Kidney (tissue), 14 donors: ENCODE data around the gene C1QTNF12. TPM values are rescaled to one million over a fixed set of nuclear protein-coding genes. Genes with fewer than 3 reads are reported as not detected.

Experiments
- DNase-seq, 5 donors: peaks; one replicate each; pipeline ENCODE4 v3.0.0-alpha.2; 2013 to 2020
- FAIRE-seq: peaks from 2 replicates; lab custom pipeline; 2012; peaks lifted over from hg19 to GRCh38; lab: Jason Lieb, UNC
- H3K27ac ChIP-seq, 2 donors: one replicate each; pipeline ENCODE4 v1.7.0; 2013; ENCODE audit warnings: low read depth in 2 of 2, low read length in 2 of 2, inconsistent platforms in 1 of 2
- H3K27me3 ChIP-seq: one replicate; pipeline ENCODE4 v1.7.1; 2013; ENCODE audit warnings: low read length, inconsistent platforms; ENCODE audit not compliant: control insufficient read depth, insufficient read depth
- H3K36me3 ChIP-seq, 3 donors: one replicate each; pipeline versions ENCODE4 v1.7.0 to v1.7.1; 2013; ENCODE audit warnings: low read length in 3 of 3, control low read depth in 1 of 3, inconsistent platforms in 1 of 3; ENCODE audit not compliant: insufficient read depth in 3 of 3, control insufficient read depth in 2 of 3
- H3K4me1 ChIP-seq, 3 donors: one replicate each; pipeline versions ENCODE4 v1.7.0 to v1.7.1; 2013; ENCODE audit warnings: low read length in 3 of 3, inconsistent platforms in 1 of 3, low read depth in 1 of 3; ENCODE audit not compliant: control insufficient read depth in 2 of 3, insufficient read depth in 2 of 3
- H3K4me3 ChIP-seq, 3 donors: one replicate each; pipeline versions ENCODE4 v1.7.0 to v1.8.1; 2013; ENCODE audit warnings: low read length in 3 of 3, control low read depth in 1 of 3, inconsistent platforms in 1 of 3
- H3K9ac ChIP-seq, 3 donors: one replicate each; pipeline versions ENCODE4 v1.7.0 to v1.7.1; 2013; ENCODE audit warnings: low read length in 3 of 3, control low read depth in 1 of 3, inconsistent platforms in 1 of 3
- H3K9me3 ChIP-seq, 3 donors: one replicate each; pipeline versions ENCODE4 v1.7.0 to v1.7.1; 2013; ENCODE audit warnings: low read length in 3 of 3, control low read depth in 1 of 3, inconsistent platforms in 1 of 3; ENCODE audit not compliant: control insufficient read depth in 2 of 3, insufficient read depth in 1 of 3
- intact Hi-C: fragments of 100-400 bp; cut with DNase I; formaldehyde crosslinking; loops from one replicate; pipeline ENCODE4 v1.11.1; 2022
- polyA plus RNA-seq: library from polyadenylated mRNA; stranded (reverse); fragments of 350-450 nt; fragmentation: Illumina TruSeq; extraction: RNeasy Lipid Tissue Mini Kit (QIAGEN cat#74804); gene quantifications from one replicate; pipeline ENCODE4 v1.2.3, GENCODE V29; 2014; ENCODE audit warnings: low read depth, low replicate concordance; ENCODE audit not compliant: insufficient read depth
- total RNA-seq: library from RNA; stranded (reverse); fragmentation: NEBNext Ultra II Directional; extraction: Animal tissue kit (Norgen Biotek cat#: 25700); gene quantifications from one replicate; pipeline ENCODE4 v1.2.1, GENCODE V29; 2021
- TF ChIP-seq, protein P1 (sequence below): IDR thresholded peaks from 3 replicates; pipeline ENCODE4 v1.5.1; 2012; ENCODE audit warnings: mild to moderate bottlenecking, moderate library complexity, borderline replicate concordance; ENCODE audit not compliant: insufficient read depth; ENCODE audit errors: extremely low read depth
- donor health status: control.
- donor health status: control.
- donor health status: control.
- donor health status: control.
- donor health status: control.
- donor health status: DM: yes; HTN: yes; CAD: no.
- donor health status: Normal renal cell carcinoma (clear cell type).

C1QTNF12 gene
- total and polyA plus RNA-seq, 2 donors from 2014 or later: 3.1 to 9.9 TPM

- FAIRE-seq: no peak
- Histone ChIP-seq H3K4me3 (no peak overlapping the region), H3K27me3 (no peaks in the 10 kb centered on the region), H3K9me3 (no peaks in the 10 kb centered on the region), H3K9ac (no peak overlapping the region), H3K36me3 (peaks cover 5 to 26% (median 18%) of the 10 kb centered on the region in 3 donors), H3K27ac (no peak overlapping the region), H3K4me1 (peaks cover 0 to 8% (median 5%) of the 10 kb centered on the region in 3 donors)
- intact Hi-C loops: no loop called here
- TF ChIP-seq, protein P1, sequence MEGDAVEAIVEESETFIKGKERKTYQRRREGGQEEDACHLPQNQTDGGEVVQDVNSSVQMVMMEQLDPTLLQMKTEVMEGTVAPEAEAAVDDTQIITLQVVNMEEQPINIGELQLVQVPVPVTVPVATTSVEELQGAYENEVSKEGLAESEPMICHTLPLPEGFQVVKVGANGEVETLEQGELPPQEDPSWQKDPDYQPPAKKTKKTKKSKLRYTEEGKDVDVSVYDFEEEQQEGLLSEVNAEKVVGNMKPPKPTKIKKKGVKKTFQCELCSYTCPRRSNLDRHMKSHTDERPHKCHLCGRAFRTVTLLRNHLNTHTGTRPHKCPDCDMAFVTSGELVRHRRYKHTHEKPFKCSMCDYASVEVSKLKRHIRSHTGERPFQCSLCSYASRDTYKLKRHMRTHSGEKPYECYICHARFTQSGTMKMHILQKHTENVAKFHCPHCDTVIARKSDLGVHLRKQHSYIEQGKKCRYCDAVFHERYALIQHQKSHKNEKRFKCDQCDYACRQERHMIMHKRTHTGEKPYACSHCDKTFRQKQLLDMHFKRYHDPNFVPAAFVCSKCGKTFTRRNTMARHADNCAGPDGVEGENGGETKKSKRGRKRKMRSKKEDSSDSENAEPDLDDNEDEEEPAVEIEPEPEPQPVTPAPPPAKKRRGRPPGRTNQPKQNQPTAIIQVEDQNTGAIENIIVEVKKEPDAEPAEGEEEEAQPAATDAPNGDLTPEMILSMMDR: no peak
- peak in 1 of 5 donors; percentile 55 for DNase-seq
These were observed 14.5 kb upstream of the C1QTNF12 start for GRCh38 chr1:1260843-1261560.

GRCh38 chr1:1259951-1260600 is 13.6 kb upstream of the C1QTNF12 start:
- DNase-seq (peak in 1 of 5 donors; percentile 53), FAIRE-seq (no peak)
- no peak overlapping the region for H3K27ac ChIP-seq
- H3K4me3 ChIP-seq: no peak overlapping the region
- H3K9ac ChIP-seq: no peak overlapping the region
- H3K4me1 ChIP-seq: peaks cover 0 to 7% (median 3%) of the 10 kb centered on the region in 3 donors
- no peaks in the 10 kb centered on the region for H3K9me3 ChIP-seq
- TF ChIP-seq, protein P1: no peak
- intact Hi-C loops: no loop called here
- no peaks in the 10 kb centered on the region for H3K27me3 ChIP-seq
- peaks cover 5 to 24% (median 18%) of the 10 kb centered on the region in 3 donors for H3K36me3 ChIP-seq

DNA sequence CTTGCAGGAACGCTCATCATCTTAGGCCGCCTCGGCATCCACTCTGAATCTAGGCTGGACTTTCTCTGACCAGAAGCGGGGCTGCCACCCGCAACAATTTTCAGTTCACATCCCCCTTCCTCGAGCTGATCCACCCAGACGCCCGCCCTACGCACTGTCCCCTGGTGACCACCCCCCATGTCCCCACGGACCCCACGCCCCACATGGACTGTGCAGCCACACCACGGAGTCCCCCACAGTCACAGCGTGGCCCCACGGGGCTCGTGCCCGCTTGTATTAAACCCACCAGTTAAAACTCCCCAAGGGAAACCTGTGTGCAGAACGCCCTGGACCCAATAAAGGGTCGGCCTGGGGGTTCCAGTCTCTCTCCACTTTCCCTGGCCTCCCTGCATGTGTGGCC is 13.0 kb upstream of the C1QTNF12 start:
- Histone ChIP-seq H3K36me3 (peaks cover 3 to 24% (median 22%) of the 10 kb centered on the region in 3 donors), H3K9me3 (no peaks in the 10 kb centered on the region), H3K27ac (no peak overlapping the region), H3K27me3 (no peaks in the 10 kb centered on the region), H3K4me3 (no peak overlapping the region), H3K4me1 (peaks cover 0 to 4% (median 0%) of the 10 kb centered on the region in 3 donors), H3K9ac (no peak overlapping the region)
- intact Hi-C loops: no loop called here
- FAIRE-seq (no peak), DNase-seq (peak in 1 of 5 donors; percentile 49)
- TF ChIP-seq, protein P1: no peak
